NOMO-1 treated with DMSO at 0.1 percent for 48 hours (cell line): ENCODE results near the gene FAIM2.

Source experiments
- DNase-seq: peaks from one replicate; lab custom pipeline; 2025; ENCODE audit not compliant: unreplicated experiment; lab: John Stamatoyannopoulos, UW

The FAIM2 gene

DNA sequence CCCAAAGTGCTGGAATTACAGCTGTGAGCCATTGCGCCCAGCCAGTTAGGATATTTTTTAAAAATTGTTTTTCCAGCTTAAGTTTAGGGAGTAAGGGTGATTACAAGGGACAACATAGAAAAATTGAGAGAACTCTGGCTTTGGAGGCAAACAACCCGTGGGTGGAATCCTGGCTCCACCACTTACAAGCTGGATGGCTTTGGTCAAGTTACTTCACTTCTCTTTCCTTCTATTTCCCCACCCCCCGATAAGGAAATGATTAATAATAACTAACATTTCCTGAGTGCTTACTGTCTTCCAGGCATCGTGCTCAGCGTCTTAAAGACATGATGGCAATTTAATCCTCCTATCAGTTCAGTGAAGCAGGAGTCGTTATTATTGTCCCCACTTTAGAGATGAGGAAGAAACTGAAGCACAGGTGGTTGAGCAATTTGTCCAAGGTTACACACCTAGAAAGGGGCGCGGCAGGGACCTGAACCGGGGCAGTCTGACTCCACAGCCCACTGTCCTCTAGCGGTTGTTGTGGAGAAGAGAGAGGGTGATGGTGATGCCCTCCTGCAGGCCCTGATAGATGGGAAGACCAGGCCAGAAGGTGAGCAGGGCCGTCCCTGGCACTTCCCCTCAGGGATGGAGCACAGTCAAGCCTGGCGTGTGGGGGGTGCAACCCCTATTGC lies 16.7 kb upstream of the FAIM2 start:
- DNase-seq, result no peak

DNA sequence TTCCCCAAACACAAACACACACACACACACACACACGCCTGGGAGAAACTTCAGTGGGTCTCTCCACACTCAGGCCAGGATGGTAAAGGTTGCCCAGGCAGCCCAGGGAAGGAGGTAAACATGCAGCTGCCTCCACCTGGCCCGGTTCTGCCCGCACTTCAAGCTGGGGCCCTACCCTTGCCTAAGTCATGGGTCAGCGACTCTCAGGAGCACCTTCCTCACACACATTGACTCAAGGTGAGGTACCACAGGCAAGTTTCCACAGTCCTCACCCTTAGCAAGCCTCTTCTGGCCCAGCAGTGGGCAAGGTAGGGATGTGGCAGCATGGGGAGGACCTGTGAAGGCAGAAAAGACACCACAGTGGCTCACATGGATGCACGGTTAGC lies 14.1 kb upstream of the FAIM2 start:
- no peak for DNase-seq

DNA sequence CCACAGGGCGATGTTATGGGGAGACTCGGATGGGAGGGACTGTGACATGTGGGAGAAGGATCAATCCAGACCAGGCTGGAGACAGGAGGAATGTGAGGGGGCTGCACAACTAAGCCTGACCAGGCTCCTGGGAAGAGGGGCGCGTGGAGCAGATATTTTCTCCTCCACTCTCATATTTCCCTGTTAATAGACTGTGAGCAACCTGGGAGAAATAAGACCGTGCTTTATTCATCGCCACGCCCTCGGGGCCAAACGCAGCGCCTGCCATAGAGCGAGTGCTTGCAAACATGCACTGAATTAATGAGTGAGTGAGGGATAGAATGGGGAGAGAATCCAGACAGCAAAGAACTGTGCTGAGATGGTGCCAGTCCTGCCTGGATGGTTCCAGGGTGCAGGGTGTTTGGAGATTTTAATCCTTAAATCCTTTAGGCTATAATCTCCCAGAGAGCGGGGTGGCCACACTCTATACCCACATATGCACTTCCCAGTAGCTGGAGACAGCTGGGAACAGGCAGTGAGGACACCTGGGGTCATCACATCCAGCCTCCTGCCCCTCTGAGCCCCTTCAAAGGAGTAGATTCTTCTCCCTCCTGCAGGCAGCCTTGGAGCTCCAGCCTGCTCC lies 13.6 kb upstream of the FAIM2 start:
- DNase-seq, result no peak

DNA sequence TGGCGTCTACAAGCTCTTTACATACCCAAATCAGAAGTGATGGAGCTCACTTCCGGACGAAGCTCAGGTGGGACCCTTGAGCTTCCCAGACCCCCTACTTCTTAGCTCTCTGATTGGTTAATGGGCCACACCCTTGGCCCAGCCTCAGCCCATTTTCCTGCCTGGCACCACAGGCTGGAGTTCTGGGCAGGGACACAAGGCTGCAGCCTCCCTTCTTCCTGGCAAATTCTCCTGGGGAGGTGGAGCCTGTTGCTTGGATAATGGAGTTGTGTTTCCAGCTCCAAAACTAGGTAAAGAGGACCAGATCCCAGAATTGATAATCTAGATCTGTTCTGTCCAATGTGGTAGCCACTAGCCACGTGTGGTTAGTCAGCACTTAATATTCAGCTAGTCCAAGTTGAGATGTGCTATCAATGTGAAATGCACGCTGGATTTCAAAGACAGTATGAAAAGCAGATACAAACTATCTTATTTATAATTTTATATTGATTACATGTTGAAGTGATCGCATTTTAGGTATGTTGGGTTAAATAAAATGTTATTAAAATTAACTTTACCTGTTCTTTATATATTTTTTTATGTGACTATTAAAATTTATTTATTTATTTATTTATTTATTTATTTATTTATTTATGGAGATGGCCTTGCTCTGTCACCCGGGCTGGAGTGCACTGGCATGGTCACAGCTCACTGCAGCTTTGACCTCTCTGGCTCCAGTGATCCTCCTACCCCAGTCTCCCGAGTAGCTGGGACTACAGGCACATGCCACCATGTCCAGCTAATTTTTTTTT lies 12.6 kb upstream of the FAIM2 start:
- DNase-seq, result no peak

DNA sequence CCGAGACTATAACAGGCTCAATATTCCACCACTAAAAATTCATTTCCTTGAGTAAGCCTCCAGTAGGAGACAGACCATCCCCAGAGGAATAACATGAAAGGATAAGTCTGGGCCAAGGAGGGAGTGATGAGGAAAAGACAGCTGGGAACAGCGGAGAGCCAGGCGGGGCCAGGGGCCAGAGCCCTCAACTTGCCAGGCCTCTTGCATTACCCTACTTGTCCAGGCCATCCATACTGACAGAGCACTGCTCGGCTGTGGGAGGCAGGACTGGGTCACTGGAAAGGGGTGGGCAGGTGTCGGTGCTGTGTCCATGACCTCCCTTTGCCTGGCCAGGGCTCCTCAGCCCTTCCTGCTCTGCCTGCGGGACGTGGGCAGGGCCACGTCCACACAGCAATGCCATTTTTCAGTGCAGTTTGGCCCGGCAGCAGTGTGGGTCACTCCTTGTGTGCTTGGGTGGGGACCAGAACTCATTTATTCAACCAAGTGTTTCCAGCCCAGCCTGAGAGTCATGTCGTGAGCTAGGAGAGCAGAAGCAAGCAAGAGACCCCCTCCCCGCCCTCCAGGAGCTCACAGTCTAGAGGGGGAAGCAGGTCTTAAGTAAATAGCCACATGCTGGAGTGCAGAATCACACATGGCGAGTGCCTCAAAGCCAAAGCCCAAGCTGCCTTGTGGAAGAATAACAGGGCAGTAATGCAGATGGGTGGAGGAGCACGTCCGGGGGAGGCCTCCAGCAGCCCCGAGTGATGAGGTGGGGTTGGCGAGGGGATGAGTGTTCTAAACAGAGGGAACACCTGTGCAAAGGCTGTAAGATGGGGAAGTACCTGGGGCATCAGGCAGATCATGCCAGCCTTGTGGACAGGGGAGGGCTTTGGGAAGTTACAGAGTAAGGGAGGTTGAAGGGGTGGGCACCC lies 8.9 kb upstream of the FAIM2 start:
- no peak for DNase-seq

DNA sequence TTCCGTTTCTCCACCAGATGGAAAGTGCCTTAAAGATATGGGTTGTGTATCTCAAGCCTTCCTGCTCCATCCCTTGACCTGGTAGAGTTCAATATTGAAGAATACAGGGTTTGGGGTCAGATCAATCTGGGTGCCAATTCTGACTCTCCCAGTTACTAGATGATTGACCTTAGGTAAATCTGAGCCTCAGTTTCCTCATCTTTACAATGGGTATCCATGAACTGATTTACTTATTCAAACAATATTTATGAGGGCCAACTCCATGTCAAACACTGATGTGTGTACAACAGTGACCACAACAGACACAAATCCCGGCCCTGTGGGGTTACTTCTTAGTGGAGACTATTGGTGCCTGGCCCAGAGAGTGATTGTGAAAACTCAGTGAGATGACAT lies 7.5 kb upstream of the FAIM2 start:
- no peak for DNase-seq

DNA sequence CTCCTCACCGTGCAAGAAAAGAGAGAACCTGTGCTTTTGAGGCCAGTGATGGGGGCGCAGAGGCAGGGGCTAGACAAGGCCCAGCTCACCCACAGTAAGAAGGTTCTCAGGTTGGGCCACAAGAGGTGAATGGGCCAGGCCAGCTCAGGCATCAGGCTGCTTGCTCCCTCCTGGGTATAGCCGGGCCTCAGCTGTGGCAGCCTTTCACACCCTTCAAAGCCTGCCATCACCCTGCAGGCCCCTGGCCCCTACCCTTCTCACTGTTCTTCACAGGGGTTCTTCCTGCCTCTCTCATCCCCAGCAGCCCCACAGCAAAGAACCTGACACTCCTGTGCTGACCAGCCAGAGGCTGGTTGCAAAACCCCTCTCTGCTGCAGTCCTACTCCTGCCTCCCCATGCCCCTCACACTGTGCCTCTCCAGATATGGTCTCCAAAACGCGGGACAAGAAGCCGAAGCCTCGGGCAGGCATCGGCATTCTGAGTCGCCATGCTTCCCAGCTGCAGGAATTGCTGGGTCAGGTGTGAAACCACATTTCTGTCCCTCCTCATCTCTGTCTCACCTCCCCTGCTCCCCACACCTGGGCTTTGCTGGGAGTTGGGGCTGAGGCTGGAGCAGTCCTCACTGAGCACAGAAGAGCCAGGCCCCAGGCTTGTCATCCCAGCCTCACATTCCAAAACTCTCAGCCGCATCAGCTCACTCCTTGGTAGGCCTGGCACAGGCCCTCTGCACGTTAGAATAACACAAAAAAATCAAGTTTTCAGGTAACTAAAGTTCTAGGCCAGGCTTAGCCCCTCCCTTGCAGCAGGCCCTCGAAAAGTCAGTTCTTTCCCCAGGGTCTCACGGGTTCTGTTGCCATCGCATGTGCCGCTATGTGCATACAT lies 6.9 kb upstream of the FAIM2 start:
- no peak for DNase-seq

DNA sequence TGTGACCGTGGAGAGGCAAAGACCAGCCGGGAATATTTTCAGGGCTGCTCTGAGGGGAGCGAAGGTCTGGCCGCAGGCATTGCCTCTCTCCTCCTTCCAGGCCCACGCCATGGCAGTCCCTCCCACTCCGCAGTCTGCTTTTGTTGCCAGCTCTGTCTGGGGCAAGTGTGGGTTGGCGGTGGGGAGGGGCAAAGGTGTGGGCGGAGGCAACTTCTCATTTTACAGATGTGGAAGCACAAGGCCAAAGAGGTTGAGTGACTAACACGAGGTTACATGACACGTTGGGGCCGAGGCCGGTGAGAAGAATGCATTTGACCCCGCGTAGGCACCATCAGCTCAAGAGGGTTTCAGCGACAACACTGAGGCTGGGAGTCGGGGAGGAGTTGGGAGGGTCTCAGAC lies 6.1 kb upstream of the FAIM2 start:
- DNase-seq, result no peak

DNA sequence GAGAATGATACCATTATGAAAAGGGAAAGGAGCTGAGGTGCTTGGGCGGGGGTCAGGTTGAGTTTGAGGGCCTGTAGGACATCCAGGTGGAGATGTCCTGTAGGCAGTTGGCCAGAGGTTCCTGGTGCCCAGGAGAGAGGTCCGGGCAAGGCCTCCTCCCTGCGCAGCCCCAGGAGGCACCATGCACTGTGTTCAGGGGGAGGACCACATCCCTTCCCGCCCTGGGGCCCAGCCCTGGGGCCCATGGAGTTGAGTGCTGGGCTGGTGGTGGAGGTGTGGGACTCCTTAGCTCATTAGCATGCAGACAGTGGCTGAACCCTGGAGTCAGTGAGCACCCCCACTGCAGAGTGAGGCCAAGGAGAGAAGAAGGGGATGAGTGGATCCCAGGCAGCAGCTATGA lies 5.7 kb upstream of the FAIM2 start:
- no peak for DNase-seq

DNA sequence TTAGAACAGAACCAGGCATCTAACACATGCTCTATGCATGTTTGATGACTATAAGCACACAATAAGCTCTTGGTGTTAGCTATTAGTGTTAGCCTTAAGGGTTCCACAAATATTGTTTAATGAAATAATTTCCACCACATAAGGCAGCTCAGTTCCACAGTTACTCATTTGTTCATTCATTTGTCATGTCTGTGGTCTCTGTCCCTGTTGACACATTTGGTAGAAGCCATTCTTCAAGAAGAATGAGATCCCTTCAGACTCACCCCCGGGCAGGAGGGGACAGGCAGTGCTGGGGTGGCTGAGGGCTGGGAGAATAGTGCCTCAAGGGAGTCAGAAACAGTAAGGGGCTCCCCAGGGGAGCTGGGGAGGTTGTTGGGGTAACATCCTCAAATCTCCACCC lies 3.7 kb upstream of the FAIM2 start:
- no peak for DNase-seq

DNA sequence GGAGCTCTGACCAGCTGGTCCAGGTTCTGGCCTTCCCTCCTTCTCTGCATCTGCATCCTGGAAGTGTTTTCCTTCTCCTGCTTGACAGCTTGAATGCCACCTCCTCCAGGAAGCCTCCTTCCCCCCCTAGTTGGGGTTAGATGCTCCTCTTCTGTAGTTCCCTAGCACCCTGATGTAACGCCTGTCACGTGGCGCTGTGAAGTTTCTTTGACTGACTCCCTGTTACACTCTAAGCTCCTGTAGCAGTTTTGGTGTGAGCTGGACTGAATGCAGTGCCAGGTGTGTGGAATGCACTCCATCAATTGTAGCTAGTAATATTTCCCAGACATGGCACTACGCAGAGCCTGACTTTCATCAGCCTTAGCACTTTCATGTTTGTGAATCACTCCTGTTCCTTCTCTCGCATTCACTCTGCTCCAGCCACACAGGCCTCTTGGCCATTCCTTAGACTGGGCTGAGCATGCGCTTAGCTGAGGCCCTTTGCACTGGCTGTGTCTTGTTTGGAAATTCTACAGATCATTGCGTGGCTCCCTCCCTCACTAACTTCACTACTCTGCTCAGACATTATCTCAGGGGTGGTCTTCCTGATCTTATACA lies 2.1 kb upstream of the FAIM2 start:
- no peak for DNase-seq

DNA sequence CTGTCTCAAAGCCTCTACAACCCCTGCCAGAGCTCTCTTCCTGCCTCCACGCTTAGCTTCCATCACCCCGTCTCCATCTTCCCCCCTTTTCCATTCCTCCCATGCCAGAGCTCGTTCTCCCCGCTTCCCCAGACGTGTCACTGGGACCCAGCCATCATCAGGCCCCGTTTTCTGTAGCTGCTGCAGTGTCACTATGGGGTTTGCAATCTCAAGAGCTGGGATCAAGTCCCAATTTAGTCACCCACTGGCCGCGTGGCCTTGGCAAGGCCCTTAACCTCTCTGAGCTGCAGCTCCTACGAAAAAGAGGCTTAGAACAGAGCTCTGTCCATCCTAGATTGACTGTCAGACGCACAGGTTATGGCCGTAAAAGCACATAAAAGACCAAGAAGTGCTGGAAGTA lies 901 bp upstream of the FAIM2 start:
- no peak for DNase-seq

DNA sequence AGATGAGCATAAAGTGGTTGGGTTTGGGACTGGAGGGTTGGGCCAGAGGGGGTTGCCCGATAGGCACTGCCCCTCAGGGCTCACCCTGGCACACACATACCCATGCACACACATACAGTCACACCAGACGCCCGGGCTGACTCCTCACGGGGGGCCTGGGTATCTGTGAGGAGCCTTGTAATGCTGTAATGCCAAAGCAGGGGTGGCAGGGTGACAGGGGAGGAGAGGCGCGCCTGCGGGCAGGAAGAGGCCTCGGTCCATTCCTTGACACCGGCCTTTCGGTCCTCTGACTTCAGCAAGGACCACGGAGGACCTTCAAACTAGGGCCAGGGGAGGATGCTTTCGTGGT lies 375 bp downstream of the FAIM2 start:
- no peak for DNase-seq

DNA sequence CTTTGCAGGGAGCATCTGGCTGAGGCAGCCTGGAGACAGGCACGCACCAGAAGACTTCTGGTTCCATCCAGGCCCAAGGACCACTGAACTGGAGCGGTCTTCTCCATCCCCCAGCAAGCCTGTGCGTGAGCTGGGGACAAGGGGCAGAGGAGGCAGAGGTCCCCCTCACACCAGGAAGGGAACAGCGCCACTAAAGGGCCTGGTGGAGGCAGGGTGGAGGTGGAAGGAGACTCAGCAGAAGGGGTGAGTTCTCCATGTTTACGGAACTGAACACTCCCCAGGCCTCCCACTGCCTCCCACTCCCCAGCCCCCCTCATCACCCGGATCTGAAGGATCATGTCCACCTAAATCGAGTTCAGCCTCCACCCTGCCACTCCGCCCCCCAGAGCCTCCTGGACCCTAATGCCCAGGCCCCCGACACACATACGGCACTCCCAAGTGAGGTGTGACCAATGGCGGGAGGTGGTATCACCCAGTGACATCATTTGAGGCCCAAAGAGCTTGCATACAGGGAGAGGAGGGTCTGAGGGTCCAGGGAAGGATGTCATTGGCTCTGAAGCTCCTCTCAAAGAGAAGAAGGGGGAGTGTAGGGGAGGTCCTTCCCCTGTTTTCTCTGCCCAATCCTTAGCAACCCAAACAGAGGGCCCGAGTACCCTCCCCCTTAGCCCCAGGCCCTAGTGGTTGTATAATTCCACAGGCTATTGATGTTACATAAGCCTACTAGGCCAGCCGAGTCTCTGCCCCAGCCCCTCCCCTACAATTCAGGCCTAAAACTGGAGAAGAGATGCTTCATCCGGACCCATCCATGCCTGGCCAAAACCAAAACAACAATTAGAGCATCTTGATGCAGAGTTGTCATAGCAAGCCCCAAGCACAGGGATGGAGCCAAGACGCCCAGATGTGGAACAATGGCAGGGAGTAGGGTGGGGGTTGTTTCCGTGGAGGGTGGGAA lies 1.0 kb downstream of the FAIM2 start:
- no peak for DNase-seq

DNA sequence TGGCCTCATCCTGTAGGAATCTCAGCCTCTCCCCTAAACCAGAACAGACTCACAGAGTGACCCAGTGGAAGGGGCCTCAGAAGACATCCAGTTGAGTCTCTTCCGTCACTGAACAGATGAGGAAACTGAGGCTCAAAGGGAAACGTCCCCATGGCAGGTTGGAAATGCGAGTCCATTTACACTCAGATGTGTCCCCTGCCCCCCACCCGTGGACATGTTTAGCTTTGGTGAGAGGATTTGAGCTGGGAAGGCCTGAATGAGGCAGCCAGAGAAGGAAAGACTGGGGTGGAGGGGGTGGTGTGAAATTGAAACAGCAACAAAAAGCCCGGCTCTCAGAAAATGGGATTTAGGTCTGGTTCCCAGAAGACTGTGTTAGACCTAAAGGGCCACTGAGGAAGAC lies 1.7 kb downstream of the FAIM2 start:
- no peak for DNase-seq

DNA sequence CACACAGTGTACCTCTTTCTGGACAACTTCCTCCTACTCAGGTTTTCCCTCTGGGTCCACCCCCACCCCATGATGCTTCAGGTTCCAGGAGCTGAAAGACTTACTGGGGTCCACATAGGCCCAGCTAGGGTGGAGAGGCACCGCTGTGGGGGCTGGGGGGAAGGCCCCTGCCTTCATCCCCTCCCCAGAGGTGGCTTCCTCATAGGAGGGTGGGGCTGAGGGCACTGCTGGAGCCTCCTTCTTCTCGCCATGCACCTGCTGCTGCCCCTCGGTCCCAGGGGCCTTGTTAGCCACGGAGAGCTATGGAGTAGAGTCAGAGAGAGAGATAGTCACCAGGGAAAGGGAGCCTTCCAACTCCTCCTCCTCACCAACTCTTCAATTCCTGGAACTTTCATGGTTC lies 2.7 kb downstream of the FAIM2 start:
- DNase-seq, result no peak

DNA sequence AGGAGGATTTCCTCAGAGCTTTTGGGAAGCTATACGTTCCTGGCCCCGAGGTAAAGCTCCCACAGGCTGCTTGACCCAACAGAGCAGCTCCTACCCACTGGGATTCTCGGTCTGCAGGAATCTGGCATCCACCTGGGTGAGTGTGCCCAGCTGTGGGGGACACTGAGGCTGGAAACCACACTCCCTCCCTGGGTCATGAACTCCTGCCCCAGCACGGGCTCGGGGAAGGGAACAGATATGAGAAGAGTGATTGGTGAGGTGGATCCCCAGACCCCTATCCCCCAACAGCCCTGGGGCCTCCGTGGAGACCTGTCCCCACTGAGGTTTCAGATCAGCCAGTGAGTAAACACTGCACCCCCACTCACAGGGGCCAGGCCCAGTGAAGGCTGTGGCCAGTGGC lies 3.3 kb downstream of the FAIM2 start:
- DNase-seq, result no peak

DNA sequence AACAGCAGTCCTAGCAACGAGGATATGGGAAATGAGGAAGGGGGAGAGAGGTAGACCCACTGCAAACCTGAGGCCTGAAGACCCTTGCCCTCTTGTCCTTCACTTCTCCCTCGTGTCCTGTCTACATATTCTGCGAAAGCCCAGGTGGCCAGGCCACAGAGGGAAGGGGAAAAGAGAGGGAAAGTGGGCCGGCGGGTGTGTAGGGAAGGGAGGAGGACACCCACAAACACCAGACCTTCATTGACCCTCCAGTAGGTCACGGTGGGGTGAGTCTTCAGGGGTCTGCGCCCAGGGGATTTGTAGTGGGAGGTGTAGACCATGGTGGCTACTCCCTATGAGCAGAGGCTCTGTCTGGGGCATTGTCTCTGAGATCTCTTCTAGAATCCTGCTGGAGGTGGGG lies 3.8 kb downstream of the FAIM2 start:
- no peak for DNase-seq

DNA sequence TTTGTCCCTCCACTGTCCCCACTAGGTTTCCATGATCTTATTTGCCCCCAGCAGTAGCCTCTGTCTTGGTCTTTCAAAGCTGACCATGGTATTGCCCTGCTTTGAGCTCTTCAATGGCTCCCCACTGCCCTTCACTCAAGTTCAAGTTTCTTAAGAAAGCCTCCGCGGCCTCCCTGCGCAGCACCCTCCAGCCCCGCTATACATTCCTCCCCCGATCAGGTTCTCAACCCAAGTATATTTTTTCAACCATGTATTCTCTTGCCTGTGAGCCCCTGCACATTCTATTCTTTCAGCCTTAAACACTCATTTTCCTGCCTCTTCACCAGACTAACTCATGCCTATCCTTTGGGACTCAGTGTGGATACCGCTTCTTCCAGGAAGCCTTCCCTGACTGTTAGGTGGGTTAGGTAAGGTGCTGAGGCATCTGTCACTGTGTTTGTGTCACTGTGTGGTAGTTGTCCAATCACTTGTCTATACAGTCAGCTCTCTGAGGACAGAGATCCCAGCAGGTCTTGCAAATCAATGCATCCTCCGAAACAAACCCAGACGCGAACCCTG lies 4.3 kb downstream of the FAIM2 start:
- DNase-seq, result no peak
